Omental fat pad (tissue), 4 donors: ENCODE data around the gene NAA15. TPM values are rescaled to one million over a fixed set of nuclear protein-coding genes. Genes with fewer than 3 reads are reported as not detected.
A peak's percentile ranks its signal among the peaks of the same experiment; 100 is the strongest.
"Not testable (repeated sequence)": the region's sequence is repeated elsewhere in the genome, so short reads cannot be mapped to it uniquely, and the experiment has no call there.

Experiments used
- ATAC-seq: fragments of 150-250 bp; one replicate; pipeline ENCODE4 v1.9.1; 2016; ENCODE audit warnings: mild to moderate bottlenecking, moderate library complexity; ENCODE audit not compliant: low FRiP score
- DNase-seq: peaks from one replicate; pipeline ENCODE4 v3.0.0-alpha.2; 2019; ENCODE audit warnings: low spot score
- CTCF ChIP-seq, 3 donors: fragments of 450-650 bp; IDR thresholded peaks; one replicate each; pipeline ENCODE4 v1.5.1; 2016 to 2017; ENCODE audit warnings: antibody characterized with exemption in 3 of 3, mild to moderate bottlenecking in 3 of 3, moderate library complexity in 2 of 3
- total RNA-seq, 4 donors: library from RNA; depleted of rRNA; stranded (reverse); fragments of >200 nt; gene quantifications; one replicate each; pipeline ENCODE4 v1.1.0, GENCODE V29; 2016

NAA15 gene
- total RNA-seq, result 10 to 100 TPM; 25.7 to 70.9 (median 32.0) TPM

GRCh38 chr4:139301113-139301820, at the start of gene NAA15:
NAA15 (plus strand) TSS chr4:139301505; CDS start chr4:139301778, 273 bp downstream.
- TF ChIP-seq CTCF (IDR thresholded peaks at IDR 0.05), result no peak
- peak; percentile 82 for DNase-seq
- peak; percentile 96 for ATAC-seq

GRCh38 chr4:139253046-139253445, 48.3 kb upstream of the NAA15 start:
- TF ChIP-seq CTCF (IDR thresholded peaks at IDR 0.05), result no peak
- DNase-seq (no peak), ATAC-seq (no peak)

- DNase-seq (no peak), ATAC-seq (no peak)
- TF ChIP-seq CTCF (IDR thresholded peaks at IDR 0.05), result no peak
Measured at GRCh38 chr4:139253713-139254112, 47.6 kb upstream of the NAA15 start.

- not testable (repeated sequence) for ATAC-seq, DNase-seq
Measured at GRCh38 chr4:139255581-139255980, 45.7 kb upstream of the NAA15 start.

- no peak for TF ChIP-seq CTCF (IDR thresholded peaks at IDR 0.05)
- DNase-seq, result no peak
- no peak for ATAC-seq
Measured at GRCh38 chr4:139256349-139256748, 45.0 kb upstream of the NAA15 start.

GRCh38 chr4:139265654-139266053, 35.7 kb upstream of the NAA15 start:
- no peak for ATAC-seq
- no peak for TF ChIP-seq CTCF (IDR thresholded peaks at IDR 0.05)
- DNase-seq, result no peak

- ATAC-seq, result no peak
- no peak for TF ChIP-seq CTCF (IDR thresholded peaks at IDR 0.05)
- no peak for DNase-seq
Measured at GRCh38 chr4:139266208-139266582, 35.1 kb upstream of the NAA15 start.
